AG20443 (cell line): ENCODE results near the gene WNT8B.

Experiments used
- DNase-seq: peaks from one replicate; pipeline ENCODE4 v3.0.0; 2012; ENCODE audit warnings: low spot score, mixed read lengths

WNT8B gene

GRCh38 chr10:100483876-100484666 is 21.3 kb downstream of the WNT8B start:
- DNase-seq = no peak

GRCh38 chr10:100485366-100485765 is 22.6 kb downstream of the WNT8B start:
- no peak for DNase-seq

GRCh38 chr10:100485801-100486495 is 23.1 kb downstream of the WNT8B start:
- no peak for DNase-seq

GRCh38 chr10:100487529-100487928 is 24.7 kb downstream of the WNT8B start:
- DNase-seq = no peak

GRCh38 chr10:100489396-100489795 is 26.6 kb downstream of the WNT8B start:
- no peak for DNase-seq

- DNase-seq = no peak
These were observed 27.7 kb downstream of the WNT8B start for GRCh38 chr10:100490531-100490930.

- no peak for DNase-seq
These were observed 33.8 kb downstream of the WNT8B start for GRCh38 chr10:100496567-100496966.

- no peak for DNase-seq
These were observed 35.2 kb downstream of the WNT8B start for GRCh38 chr10:100498059-100498458.

GRCh38 chr10:100501423-100501822 is 38.6 kb downstream of the WNT8B start:
- no peak for DNase-seq

GRCh38 chr10:100502926-100503494 is 40.2 kb downstream of the WNT8B start:
- DNase-seq = peak; percentile 52

GRCh38 chr10:100504096-100504495 is 41.3 kb downstream of the WNT8B start:
- no peak for DNase-seq

GRCh38 chr10:100505164-100505563 is 42.4 kb downstream of the WNT8B start:
- no peak for DNase-seq

- peak; percentile 48 for DNase-seq
These were observed 44.0 kb downstream of the WNT8B start for GRCh38 chr10:100506596-100507356.

- DNase-seq = no peak
These were observed 44.5 kb downstream of the WNT8B start for GRCh38 chr10:100507357-100507732.

- DNase-seq = no peak
These were observed 45.5 kb downstream of the WNT8B start for GRCh38 chr10:100508266-100508665.

- peak; percentile 66 for DNase-seq
These were observed 45.9 kb downstream of the WNT8B start for GRCh38 chr10:100508691-100509150.

- no peak for DNase-seq
These were observed 46.5 kb downstream of the WNT8B start for GRCh38 chr10:100509241-100509840.

GRCh38 chr10:100510533-100511308 is 47.9 kb downstream of the WNT8B start:
- DNase-seq = no peak

- no peak for DNase-seq
These were observed 52.8 kb downstream of the WNT8B start for GRCh38 chr10:100515612-100516011.

- DNase-seq = peak; percentile 25
These were observed 54.0 kb downstream of the WNT8B start for GRCh38 chr10:100516847-100517246.

GRCh38 chr10:100518761-100519241 is 56.0 kb downstream of the WNT8B start:
- DNase-seq = peak; percentile 71
